HG03565 (cell line): Measurements from ENCODE around the gene SYNJ1.
"Not testable (repeated sequence)": the region's sequence is repeated elsewhere in the genome, so short reads cannot be mapped to it uniquely, and the experiment has no call there.

ENCODE experiments used
- ATAC-seq: cut with Tn5 transposase; IDR thresholded peaks from one replicate; pipeline ENCODE4 v1.9.1; 2021; ENCODE audit warnings: mild to moderate bottlenecking, moderate library complexity; ENCODE audit not compliant: unreplicated experiment

Gene SYNJ1

DNA sequence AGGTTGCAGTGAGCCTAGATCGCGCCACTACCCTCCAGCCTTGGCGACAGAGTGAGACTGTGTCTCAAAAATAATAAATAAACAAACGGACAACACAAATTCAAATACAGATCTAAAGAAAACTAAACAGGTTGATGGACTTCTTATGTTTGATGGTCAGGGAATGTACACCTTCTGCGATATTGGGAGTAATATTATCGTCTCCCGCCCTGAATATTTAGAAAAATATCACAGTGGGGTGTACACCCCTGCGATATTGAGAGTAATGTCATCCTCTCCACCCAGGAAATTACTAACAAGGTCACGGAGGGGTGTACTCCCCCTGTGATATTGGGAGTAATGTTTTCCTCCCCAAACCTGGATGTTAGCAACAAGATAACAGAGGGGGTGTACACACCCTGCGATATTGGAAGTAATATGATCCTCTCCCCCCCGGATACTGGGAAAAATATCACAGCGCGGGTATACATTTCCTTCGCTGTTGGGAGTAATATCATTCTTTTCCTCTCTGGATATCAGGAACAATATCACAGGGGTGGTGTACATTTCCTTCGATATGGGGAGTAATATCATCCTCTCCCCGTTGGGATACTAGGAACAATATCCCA, 114.3 kb downstream of the SYNJ1 start:
- ATAC-seq: no peak

DNA sequence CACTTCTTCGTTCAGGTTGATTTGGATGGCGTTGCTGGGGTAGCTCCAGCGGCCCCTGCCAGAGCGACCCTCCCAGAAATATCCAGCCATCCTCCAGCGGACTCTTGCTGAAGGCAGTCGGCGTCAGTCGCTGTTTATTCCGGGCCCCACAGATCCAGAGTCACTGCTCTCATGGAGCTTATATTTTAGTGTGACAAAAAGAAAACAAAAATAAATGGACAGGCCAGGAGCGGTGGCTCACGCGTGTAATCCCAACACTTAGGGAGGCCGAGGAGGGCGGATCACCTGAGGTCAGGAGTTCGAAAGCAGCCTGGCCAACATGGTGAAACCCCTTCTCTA, 114.8 kb downstream of the SYNJ1 start:
- no peak for ATAC-seq

DNA sequence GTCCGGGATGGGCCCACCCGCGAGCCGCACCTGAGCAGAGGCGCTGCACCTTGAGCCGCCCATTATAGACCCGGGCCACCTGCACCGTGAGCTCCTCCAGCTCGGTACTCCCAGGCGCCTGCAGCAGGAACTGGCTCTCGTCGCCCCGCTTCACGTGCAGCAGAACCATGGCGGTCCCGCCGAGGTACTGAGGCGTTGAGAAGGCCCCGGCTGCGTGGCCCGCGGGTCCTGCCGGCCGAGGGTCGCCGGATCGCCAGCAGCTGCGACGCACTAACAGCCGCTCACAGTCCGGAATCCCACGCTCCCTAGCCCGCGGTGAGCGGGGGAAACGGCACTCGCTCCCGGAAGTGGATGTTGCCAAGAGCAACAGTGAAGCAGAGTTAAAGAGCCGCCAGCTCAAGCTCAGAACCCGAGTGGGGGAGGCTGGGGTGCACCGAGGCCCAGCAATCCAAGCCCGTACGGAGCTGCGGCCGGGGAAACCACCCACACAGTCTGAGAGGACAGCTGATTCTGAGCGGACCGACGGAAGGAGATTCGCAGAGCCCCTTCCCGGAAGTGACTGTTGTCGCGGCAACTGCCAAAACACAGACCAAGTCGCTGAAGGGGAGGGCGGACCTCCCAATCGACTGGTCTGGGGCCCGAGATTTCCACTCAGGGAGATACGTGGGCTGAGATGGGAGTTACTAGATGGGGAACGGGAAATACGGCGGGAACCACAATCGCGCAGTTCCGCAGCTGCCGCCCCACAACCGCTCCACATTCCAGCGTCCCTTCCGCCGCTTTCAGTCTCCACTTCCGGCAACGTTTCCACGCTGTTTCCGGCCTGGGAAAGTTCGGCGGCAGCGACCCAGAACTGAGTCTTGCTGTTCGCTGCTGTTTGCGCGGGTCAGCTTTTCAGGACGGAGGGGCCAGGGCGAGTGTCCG, 115.5 kb downstream of the SYNJ1 start, which contains the start of gene CFAP298:
Gene CFAP298 (minus strand): TSS at position 303 of the 924 bp plus-strand sequence. CDS start 134 bp downstream, at position 169.
- peak; percentile 89 for ATAC-seq

GRCh38 chr21:32611471-32611997, 116.3 kb downstream of the SYNJ1 start:
- no peak for ATAC-seq

GRCh38 chr21:32610940-32611339, 116.9 kb downstream of the SYNJ1 start:
- ATAC-seq: not testable (repeated sequence)

GRCh38 chr21:32608851-32609250, 119.0 kb downstream of the SYNJ1 start:
- ATAC-seq: no peak

DNA sequence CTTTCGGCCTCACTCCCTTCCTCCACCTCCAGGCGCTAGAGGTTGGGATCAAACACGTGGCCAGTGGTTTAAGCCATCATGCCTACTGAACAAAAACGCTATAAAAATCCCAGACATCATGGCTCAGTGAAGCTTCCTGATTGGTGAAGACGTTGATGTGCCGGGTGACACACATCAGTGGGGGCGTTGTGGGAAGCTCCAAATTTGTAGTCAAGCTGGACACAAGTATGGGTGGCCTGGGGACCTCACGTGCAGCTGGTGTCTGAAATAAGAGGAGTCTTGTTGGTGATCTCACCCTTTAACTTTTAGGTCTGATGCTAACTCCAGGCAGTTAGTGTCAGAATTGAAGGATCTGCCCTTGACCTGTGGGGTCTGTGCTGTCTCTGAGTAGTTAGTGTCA, 122.3 kb downstream of the SYNJ1 start:
- no peak for ATAC-seq

DNA sequence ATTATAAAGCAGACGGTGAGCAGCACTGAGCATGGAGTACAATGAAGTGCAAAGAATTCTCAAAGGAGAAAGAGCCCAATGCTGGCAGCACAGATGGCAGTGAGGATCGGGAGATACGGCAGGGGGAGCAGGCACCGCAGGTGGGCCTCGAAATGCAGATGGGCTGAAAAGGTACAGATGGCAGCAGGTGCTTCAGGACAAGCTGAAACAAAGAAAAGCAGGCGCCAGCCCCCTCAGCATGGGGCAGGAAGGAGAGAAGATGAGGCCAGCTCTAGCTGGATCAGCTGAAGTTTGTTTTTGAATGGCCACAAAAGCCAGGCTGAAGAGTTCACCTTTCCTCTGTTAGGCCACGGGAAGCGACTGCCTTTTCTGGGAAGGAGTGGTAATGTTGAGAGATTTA, 123.3 kb downstream of the SYNJ1 start:
- ATAC-seq: no peak

DNA sequence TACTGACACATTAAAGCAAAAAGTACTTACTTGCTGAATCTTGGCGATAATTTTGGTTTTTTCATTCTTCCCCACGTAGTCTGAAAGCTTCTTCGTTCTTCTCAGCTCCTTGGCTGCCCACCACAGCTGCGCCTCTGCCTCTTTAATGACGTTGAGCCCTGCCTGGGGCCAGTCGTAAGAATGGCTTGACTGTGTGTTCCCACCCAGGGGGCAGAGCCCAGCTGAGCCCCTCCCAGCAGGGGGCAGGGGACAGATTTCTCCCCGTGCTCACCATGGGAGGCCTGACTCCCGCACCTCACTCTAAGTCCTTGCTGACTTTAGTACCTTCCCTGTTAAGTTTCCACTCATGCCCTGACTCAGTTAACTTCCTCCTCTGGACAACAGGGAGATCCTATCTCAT, 124.7 kb downstream of the SYNJ1 start:
- ATAC-seq: no peak

- no peak for ATAC-seq
Observed at GRCh38 chr21:32602099-32602498, 125.7 kb downstream of the SYNJ1 start.

- no peak for ATAC-seq
Observed at GRCh38 chr21:32599526-32599925, 128.3 kb downstream of the SYNJ1 start.

DNA sequence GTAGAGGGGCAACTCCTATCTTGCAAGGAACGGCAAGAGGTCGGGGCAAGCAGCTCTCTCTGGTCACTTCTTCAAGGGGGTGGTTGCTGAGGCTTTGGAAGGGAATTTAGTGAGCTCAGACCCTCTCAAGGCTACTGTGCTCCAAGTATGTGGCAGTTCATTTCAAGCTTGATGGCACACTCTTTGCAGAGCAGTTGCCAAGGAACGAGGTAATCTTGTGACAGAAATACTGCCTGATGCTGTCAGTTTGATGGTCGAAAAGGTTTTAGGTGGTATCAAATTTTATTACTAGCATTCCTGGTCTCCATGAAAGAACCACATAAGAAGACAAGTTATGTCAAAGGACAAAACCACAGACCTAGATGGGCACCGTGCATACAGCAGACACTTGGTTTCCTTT, 128.7 kb downstream of the SYNJ1 start:
- ATAC-seq: no peak

DNA sequence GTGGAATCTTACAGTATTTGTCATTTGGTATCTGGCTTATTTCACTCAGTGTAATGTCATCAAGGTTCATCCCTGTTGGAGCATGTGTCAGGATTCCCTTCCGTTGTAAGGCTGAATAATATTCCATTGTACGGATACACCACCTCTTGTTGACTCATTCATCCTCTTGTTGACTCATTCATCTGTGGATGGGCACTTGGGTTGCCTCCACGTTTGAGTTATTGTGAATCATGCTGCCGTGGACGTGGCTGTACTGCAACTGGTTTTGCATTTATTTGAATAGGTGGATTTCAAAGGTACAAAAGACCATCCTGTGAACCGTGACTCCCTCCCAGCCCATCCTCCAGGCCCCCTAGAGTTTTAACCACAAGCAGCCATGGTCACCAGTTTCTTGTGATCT, 130.6 kb downstream of the SYNJ1 start:
- no peak for ATAC-seq

GRCh38 chr21:32595431-32595830, 132.4 kb downstream of the SYNJ1 start:
- ATAC-seq: no peak

- ATAC-seq: no peak
Observed at GRCh38 chr21:32593690-32594089, 134.1 kb downstream of the SYNJ1 start.

DNA sequence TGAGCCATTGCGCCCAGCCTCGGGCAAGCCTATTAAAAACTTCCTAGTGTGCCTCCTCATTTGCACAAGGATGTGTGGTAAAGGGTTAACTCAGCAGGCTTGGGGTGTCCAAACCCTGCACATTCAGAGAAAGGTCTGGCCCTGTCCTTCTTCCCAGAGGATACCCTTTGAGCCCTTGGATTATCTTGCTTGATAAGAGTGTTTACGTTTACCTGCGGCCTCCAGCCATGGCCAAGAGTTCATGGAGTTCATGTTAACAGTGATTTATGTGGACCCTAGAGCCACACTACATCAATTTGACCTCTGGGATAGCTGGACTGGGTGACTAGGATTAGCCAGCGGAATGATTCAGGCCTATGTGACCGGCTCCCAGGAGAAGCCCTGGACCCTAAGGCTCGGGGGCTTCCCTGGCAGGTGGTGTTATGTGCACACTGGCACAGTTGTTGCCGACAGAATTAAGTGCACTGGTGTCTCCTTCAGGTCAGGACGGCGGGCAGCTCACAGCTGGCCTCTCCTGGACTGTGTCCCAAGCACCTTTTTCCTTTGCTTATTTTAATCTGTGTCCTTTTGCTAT, 134.8 kb downstream of the SYNJ1 start:
- no peak for ATAC-seq

GRCh38 chr21:32590130-32590529, 137.7 kb downstream of the SYNJ1 start:
- ATAC-seq: no peak

DNA sequence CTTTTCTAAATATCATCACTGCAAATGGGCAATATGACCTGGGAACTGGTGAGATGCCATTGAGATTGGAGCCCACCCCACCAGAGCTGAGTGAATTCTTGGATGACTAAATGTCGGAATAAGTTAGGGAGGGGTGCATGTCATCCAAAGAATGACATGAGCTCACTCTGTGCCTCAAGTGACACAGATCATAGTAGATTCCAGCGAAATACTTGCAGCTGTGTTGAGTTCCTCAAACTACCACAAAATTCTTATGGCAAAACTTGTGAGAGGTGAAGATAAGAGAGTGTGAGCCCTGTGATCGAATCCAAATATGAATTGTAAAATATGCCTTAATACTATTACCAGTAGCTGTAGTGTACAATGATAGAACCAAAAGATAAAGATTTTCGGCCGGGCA, 140.2 kb downstream of the SYNJ1 start:
- ATAC-seq: no peak

DNA sequence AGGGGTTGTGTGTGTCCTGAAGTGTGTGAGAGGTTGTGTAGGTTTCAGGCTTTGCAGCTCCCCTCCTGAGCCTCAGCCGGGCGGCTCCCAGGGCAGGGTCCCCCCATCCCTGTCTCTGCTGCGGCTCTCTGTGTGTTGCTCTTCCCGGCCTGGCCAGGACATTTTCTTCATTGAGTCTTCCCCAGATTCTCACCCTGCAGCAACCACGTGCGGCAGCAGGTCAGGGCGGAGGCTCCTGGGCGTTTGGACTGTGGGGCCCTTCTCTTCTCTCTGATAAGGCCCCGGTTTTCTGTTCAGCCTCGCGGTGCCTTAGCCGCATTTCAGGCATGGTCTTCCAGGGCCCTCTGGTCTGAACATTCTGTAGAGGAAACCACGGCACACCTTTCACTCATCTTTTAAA, 140.7 kb downstream of the SYNJ1 start:
- no peak for ATAC-seq

GRCh38 chr21:32585970-32586369, 141.8 kb downstream of the SYNJ1 start:
- no peak for ATAC-seq

DNA sequence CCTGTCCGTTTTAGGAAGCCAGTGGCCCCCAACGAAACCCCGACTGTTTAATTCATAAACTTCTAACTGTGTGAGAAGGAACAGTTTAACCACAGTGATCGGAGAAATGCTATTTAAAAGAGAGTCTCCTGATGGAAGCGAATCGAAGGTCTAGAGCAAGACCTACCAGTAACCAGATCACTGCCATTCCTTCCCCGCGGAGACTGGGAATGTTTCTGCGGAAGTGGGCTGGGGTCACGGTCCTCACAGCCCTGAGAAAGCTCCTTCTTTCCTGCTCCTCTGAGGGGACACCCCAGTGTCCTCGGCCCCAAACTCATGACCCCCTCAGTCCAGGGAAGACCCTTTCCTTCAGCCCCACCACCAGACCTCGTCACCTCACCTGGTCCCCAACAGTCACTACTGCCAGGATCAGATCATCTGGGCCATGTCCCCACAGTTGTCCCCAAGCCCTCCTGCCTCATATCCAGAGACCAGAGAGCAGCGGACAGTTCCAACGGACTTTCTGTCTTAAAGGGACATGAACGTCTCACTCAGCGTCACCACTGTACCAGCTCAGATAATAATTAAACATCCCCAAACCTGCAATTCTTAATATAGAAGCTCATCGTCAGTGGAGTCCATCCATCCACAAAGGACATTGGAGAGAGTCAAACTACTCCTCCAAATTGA, 142.6 kb downstream of the SYNJ1 start, which contains the start of gene TCP10L:
Gene TCP10L (minus strand): TSS at position 482 of the 669 bp plus-strand sequence. CDS start 1,219 bp downstream, outside the sequence.
- no peak for ATAC-seq
